Measurements from ENCODE around the gene CNOT1. TPM values are rescaled to one million over a fixed set of nuclear protein-coding genes. Genes with fewer than 3 reads are reported as not detected.

CNOT1 gene
- total RNA-seq, 1 donor from 2014 or later, result 64.1 TPM

GRCh38 chr16:58628845-58629732 is 537 bp downstream of the CNOT1 start:
- intact Hi-C loops (cut with micrococcal nuclease), result no loop called here
- Histone ChIP-seq H3K9me3 (replicated peaks) (no peaks in the 10 kb centered on the region), H3K27me3 (ENCODE audit: low read depth) (no peaks in the 10 kb centered on the region), H3K36me3 (peaks cover 10% of the 10 kb centered on the region), H3K4me1 (peaks cover 50% of the 10 kb centered on the region), H3K27ac (replicated peaks) (peak overlapping the region; percentile 99), H3K4me3 (peak overlapping the region; percentile 99)
- DNase-seq, result peak; percentile 42
- no peak for TF ChIP-seq CTCF (IDR thresholded peaks at IDR 0.05; ENCODE audit: borderline replicate concordance)

GRCh38 chr16:58624209-58624608 is 5.4 kb downstream of the CNOT1 start:
- Histone ChIP-seq H3K27ac (replicated peaks) (no peak overlapping the region), H3K4me1 (peaks cover 63% of the 10 kb centered on the region), H3K27me3 (ENCODE audit: low read depth) (no peaks in the 10 kb centered on the region), H3K36me3 (peaks cover 49% of the 10 kb centered on the region), H3K4me3 (no peak overlapping the region), H3K9me3 (replicated peaks) (no peaks in the 10 kb centered on the region)
- no peak for TF ChIP-seq CTCF (IDR thresholded peaks at IDR 0.05; ENCODE audit: borderline replicate concordance)
- DNase-seq, result no peak
- intact Hi-C loops (cut with micrococcal nuclease), result no loop called here

- Histone ChIP-seq H3K4me3 (no peak overlapping the region), H3K27me3 (ENCODE audit: low read depth) (no peaks in the 10 kb centered on the region), H3K36me3 (peaks cover 66% of the 10 kb centered on the region), H3K27ac (replicated peaks) (no peak overlapping the region), H3K9me3 (replicated peaks) (no peaks in the 10 kb centered on the region), H3K4me1 (peaks cover 36% of the 10 kb centered on the region)
- intact Hi-C loops (cut with micrococcal nuclease), result no loop called here
- no peak for DNase-seq
- TF ChIP-seq CTCF (IDR thresholded peaks at IDR 0.05; ENCODE audit: borderline replicate concordance), result no peak
These were observed 9.2 kb downstream of the CNOT1 start for GRCh38 chr16:58620396-58620795.

GRCh38 chr16:58615280-58615679 is 14.3 kb downstream of the CNOT1 start:
- H3K27ac ChIP-seq (replicated peaks), result no peak overlapping the region
- peaks cover 44% of the 10 kb centered on the region for H3K4me1 ChIP-seq
- peaks cover 19% of the 10 kb centered on the region for H3K36me3 ChIP-seq
- no peak for TF ChIP-seq CTCF (IDR thresholded peaks at IDR 0.05; ENCODE audit: borderline replicate concordance)
- no peaks in the 10 kb centered on the region for H3K9me3 ChIP-seq (replicated peaks)
- intact Hi-C loops (cut with micrococcal nuclease), result no loop called here
- DNase-seq, result no peak
- no peaks in the 10 kb centered on the region for H3K27me3 ChIP-seq (ENCODE audit: low read depth)
- H3K4me3 ChIP-seq, result no peak overlapping the region

- Histone ChIP-seq H3K36me3 (peaks cover 17% of the 10 kb centered on the region), H3K27ac (replicated peaks) (no peak overlapping the region), H3K4me3 (no peak overlapping the region), H3K4me1 (peaks cover 41% of the 10 kb centered on the region), H3K9me3 (replicated peaks) (no peaks in the 10 kb centered on the region), H3K27me3 (ENCODE audit: low read depth) (no peaks in the 10 kb centered on the region)
- TF ChIP-seq CTCF (IDR thresholded peaks at IDR 0.05; ENCODE audit: borderline replicate concordance), result no peak
- no peak for DNase-seq
- intact Hi-C loops (cut with micrococcal nuclease), result no loop called here
These were observed 14.8 kb downstream of the CNOT1 start for GRCh38 chr16:58614860-58615259.
